Measurements from ENCODE around the gene E2F6.

GRCh38 chr2:11397513-11397912 is 68.4 kb downstream of the E2F6 start:
- TF ChIP-seq CTCF (IDR thresholded peaks at IDR 0.05), result no peak
- no peak for TF ChIP-seq POLR2AphosphoS5 (IDR thresholded peaks at IDR 0.05)
